Measurements from ENCODE around the gene PACSIN2. TPM values are rescaled to one million over a fixed set of nuclear protein-coding genes. Genes with fewer than 3 reads are reported as not detected.
"Not testable (repeated sequence)": the region's sequence is repeated elsewhere in the genome, so short reads cannot be mapped to it uniquely, and the experiment has no call there.

PACSIN2 gene
- total RNA-seq, 3 donors from 2014 or later: 132 to 184 (median 152) TPM

GRCh38 chr22:42962295-42963230 lies 52.4 kb downstream of the PACSIN2 start:
- ATAC-seq (peak; percentile 73), DNase-seq (peak; percentile 45 to 74 (median 73))
- no peaks in the 10 kb centered on the region for H3K9me3 ChIP-seq
- H3K4me1 ChIP-seq (ENCODE audit: low read depth): peaks cover 45% of the 10 kb centered on the region
- no peak overlapping the region for H3K4me3 ChIP-seq
- TF ChIP-seq, protein P1, sequence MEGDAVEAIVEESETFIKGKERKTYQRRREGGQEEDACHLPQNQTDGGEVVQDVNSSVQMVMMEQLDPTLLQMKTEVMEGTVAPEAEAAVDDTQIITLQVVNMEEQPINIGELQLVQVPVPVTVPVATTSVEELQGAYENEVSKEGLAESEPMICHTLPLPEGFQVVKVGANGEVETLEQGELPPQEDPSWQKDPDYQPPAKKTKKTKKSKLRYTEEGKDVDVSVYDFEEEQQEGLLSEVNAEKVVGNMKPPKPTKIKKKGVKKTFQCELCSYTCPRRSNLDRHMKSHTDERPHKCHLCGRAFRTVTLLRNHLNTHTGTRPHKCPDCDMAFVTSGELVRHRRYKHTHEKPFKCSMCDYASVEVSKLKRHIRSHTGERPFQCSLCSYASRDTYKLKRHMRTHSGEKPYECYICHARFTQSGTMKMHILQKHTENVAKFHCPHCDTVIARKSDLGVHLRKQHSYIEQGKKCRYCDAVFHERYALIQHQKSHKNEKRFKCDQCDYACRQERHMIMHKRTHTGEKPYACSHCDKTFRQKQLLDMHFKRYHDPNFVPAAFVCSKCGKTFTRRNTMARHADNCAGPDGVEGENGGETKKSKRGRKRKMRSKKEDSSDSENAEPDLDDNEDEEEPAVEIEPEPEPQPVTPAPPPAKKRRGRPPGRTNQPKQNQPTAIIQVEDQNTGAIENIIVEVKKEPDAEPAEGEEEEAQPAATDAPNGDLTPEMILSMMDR (IDR thresholded peaks at IDR 0.05): no peak
- H3K36me3 ChIP-seq (ENCODE audit: low read depth): no peaks in the 10 kb centered on the region
- intact Hi-C loops (cut with DNase I, micrococcal nuclease): no loop called here

DNA sequence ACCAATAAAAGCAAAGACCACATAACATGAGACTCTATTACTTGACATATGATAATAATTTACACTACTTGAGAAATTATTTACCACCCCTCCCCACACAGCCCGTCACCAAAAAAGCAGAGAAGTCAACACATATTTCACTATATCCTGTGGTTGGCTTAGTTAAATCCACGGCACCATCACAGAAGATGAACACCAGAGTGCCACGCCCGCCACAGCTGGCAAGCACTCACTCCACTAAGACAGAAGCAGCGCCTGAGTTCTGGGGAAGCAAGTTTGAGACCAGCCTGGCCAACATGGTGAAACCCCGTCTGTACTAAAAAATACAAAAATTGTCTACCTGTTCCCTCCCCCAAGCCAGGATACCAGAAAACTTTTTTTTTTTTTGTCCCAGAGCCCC lies 53.1 kb downstream of the PACSIN2 start:
- no peak for ATAC-seq
- intact Hi-C loops (cut with DNase I, micrococcal nuclease): no loop called here
- H3K9me3 ChIP-seq: no peaks in the 10 kb centered on the region

GRCh38 chr22:42961400-42961690 lies 53.6 kb downstream of the PACSIN2 start:
- DNase-seq; intact Hi-C loops (cut with DNase I, micrococcal nuclease); H3K36me3 ChIP-seq (ENCODE audit: low read depth); H3K4me3 ChIP-seq; ATAC-seq; H3K9me3 ChIP-seq: not testable (repeated sequence)
- H3K4me1 ChIP-seq (ENCODE audit: low read depth): peaks cover 45% of the 10 kb centered on the region

More for the DNA sequence above, 53.1 kb downstream of the PACSIN2 start:
- peak in 2 of 3 donors; percentile 43 to 57 for DNase-seq
- no peaks in the 10 kb centered on the region for H3K36me3 ChIP-seq (ENCODE audit: low read depth)
- TF ChIP-seq, protein P1 (IDR thresholded peaks at IDR 0.05): no peak
- H3K4me1 ChIP-seq (ENCODE audit: low read depth): peaks cover 45% of the 10 kb centered on the region
- no peak overlapping the region for H3K4me3 ChIP-seq

DNA sequence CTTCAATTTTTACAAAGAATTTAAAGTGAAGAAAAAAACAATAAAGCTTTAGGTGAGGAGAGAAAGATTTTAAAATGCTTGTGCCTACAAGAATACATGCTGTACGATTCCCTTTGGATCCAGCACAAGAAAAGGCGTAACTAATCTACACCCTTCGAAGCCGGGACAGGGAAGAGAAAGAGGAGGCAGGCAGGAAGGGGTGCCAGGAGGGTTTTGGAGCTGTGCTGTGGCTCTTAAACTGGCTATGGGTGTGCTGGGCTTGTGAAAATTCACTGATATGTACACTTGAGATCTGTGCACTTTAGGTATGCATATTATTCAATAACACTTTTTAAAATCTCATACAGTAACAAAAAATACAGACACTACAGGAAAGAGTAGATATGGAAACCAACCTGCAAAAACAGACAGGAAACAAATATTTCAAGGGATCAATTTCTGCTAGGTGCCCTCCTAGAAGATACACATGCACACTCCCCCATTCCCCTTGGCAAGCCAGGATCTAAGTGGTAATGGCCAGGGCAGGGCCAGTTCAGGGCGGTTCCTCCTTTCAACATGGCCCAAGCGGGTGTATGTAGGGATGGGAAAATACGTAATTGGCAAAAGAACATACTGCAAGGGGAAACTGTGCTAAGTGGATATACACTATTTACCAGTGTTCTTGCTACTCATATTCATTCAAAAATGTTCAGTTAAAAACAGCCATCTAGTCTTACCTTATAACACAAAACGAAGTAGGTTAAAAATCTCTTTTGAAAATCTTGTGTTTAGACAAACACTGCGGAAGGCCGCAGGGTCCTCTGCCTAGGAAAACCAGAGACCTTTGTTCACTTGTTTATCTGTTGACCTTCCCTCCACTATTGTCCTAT lies 54.2 kb downstream of the PACSIN2 start:
- intact Hi-C loops (cut with DNase I, micrococcal nuclease): no loop called here

DNA sequence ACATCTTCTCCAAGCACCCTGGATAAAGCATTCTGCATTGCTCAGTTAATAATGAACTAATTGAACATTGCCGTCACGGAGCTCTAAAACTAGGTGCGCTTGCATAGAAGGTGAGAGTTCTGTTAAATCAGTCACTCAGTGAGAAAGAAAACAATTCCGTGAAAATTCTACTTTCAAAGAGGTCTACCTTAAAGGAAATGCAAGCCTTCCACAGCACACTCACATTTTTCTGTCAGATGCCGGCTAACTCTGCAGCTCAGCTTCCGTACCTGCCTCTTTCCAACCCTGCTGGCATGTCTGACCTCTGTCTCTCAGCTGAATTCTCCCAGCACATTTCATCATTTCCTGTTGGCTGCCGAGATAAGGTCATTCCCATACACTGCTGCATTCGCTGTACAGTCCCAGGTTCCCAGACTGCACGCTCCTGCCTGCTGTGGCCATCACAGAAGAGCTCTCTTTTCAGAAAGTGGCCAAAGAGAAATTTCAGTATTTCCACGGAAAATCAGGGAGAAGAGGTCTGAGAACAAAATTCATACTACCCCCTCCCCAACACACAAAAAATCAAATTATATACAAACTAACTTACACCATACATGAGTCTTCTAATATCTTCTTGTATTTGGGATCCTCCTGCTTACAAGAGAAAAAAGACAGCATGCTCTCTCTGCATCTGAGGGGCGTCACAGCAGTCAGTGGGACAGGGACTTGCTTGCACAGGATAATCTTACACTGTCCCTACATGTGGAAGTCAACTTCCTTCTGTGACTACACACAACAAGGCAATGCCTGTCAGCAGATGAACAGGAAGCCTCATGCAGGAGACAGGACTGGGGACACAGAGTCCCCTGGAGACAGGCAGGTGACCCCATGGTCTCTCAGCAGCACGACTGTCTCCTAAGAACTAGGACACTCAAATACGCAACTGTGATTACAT lies 55.1 kb downstream of the PACSIN2 start:
- Histone ChIP-seq H3K4me3 (no peak overlapping the region), H3K4me1 (ENCODE audit: low read depth) (peaks cover 45% of the 10 kb centered on the region), H3K9me3 (no peaks in the 10 kb centered on the region), H3K36me3 (ENCODE audit: low read depth) (no peaks in the 10 kb centered on the region)
- TF ChIP-seq, protein P1 (IDR thresholded peaks at IDR 0.05): no peak
- peak in 1 of 3 donors; percentile 68 for DNase-seq
- intact Hi-C loops (cut with DNase I, micrococcal nuclease): no loop called here
- ATAC-seq: peak; percentile 87

More for the DNA sequence above, 54.2 kb downstream of the PACSIN2 start:
- no peaks in the 10 kb centered on the region for H3K9me3 ChIP-seq
- peaks cover 45% of the 10 kb centered on the region for H3K4me1 ChIP-seq (ENCODE audit: low read depth)
- TF ChIP-seq, protein P1 (IDR thresholded peaks at IDR 0.05): no peak
- H3K4me3 ChIP-seq: no peak overlapping the region
- H3K36me3 ChIP-seq (ENCODE audit: low read depth): no peaks in the 10 kb centered on the region
- DNase-seq: peak in 2 of 3 donors; percentile 55 to 61
- peak; percentile 50 for ATAC-seq

All from mucosa of descending colon (tissue), 3 donors.